Measurements from ENCODE around the gene INPP5D. TPM values are rescaled to one million over a fixed set of nuclear protein-coding genes. Genes with fewer than 3 reads are reported as not detected.

The INPP5D gene
- total and polyA plus RNA-seq, 2 of the 8 experiments (the other 6 are each of a cell fraction or from before 2014, with no cell fraction given) = 4.5 to 7.1 TPM

DNA sequence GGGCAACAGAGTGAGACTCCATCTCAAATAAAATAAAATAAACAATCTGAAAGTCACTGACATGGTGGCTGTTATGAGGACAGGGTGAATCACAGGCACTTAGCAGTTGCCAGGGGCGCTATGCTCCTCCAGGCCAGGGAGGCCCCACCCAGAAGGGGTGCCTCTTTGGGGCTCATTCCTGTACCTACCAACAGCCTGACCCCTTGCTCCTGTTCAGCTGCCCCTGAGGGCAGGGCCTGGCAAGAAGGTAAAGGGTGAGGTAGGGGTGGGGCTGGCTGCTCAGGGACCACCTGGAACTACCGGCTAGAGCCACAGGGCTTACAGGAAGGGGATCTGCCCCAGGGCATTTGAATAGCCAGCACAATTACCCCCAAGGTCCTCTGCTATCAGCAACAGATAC is 60.3 kb downstream of the INPP5D start:
- Histone ChIP-seq H3K23ac (ENCODE audit: insufficient read length) (no peak overlapping the region), H3K4me2 (ENCODE audit: insufficient read depth in 1 of 2, low read depth in 2 of 2, low read length in 2 of 2) (no peak overlapping the region), H3K27me3 (replicated peaks in 1 of 4; ENCODE audit: control insufficient read depth in 3 of 4, extremely low read depth in 1 of 4, insufficient read depth in 3 of 4, low read length in 3 of 4) (no peaks in the 10 kb centered on the region), H2BK20ac (ENCODE audit: low read length) (no peak overlapping the region), H4K8ac (ENCODE audit: extremely low read depth, insufficient read depth, low read length) (no peak overlapping the region), H2BK15ac (ENCODE audit: low read length) (no peak overlapping the region), H3K4ac (replicated peaks; ENCODE audit: insufficient read length, low read depth, low read length) (no peak overlapping the region), H4K20me1 (replicated peaks in 1 of 2; ENCODE audit: control insufficient read depth in 1 of 2, insufficient read depth in 2 of 2, low read length in 2 of 2) (no peaks in the 10 kb centered on the region), H3K4me3 (ENCODE audit: extremely low read depth in 1 of 4, insufficient read depth in 2 of 4, low read depth in 3 of 4, low read length in 4 of 4) (no peak overlapping the region), H3K18ac (ENCODE audit: extremely low read depth, low read length) (no peak overlapping the region), H3K27ac (ENCODE audit: low read depth, low read length) (no peak overlapping the region), H3K79me1 (ENCODE audit: low read depth, low read length) (no peaks in the 10 kb centered on the region), H3K23me2 (ENCODE audit: low read depth, low read length) (no peaks in the 10 kb centered on the region), H3K56ac (replicated peaks; ENCODE audit: insufficient read length, low read depth, low read length) (no peak overlapping the region), H3K4me1 (replicated peaks in 1 of 4; ENCODE audit: control insufficient read depth in 3 of 4, insufficient read depth in 4 of 4, low read length in 3 of 4) (peaks cover 0 to 11% (median 1%) of the 10 kb centered on the region in 4 experiments; a peak in 3 of 7 replicates), H2AFZ (ENCODE audit: low read length) (no peak overlapping the region), H3K36me3 (ENCODE audit: control insufficient read depth in 2 of 4, insufficient read depth in 4 of 4, low read length in 3 of 4) (no peaks in the 10 kb centered on the region), H3K79me2 (ENCODE audit: control insufficient read depth in 1 of 2, insufficient read depth in 2 of 2, low read length in 2 of 2) (no peaks in the 10 kb centered on the region), H3K9me3 (ENCODE audit: insufficient read depth in 2 of 2, low read depth in 1 of 2, low read length in 1 of 2) (no peaks in the 10 kb centered on the region), H4K91ac (replicated peaks; ENCODE audit: insufficient read length, low read length) (no peak overlapping the region), H3K14ac (ENCODE audit: insufficient read length) (no peak overlapping the region), H4K5ac (ENCODE audit: insufficient read length, low read depth, low read length) (no peak overlapping the region), H2AK5ac (ENCODE audit: low read depth, low read length) (no peak overlapping the region), H2BK5ac (ENCODE audit: low read depth, low read length) (no peak overlapping the region), H3K9ac (replicated peaks in 1 of 4; ENCODE audit: extremely low read depth in 1 of 4, low read depth in 3 of 4, low read length in 3 of 4) (no peak overlapping the region), H2BK120ac (replicated peaks; ENCODE audit: low read depth, low read length) (no peak overlapping the region), H2BK12ac (ENCODE audit: low read depth, low read length) (no peak overlapping the region)
- WGBS, 2 experiments (ENCODE audit: extremely low coverage in 1 of 2, insufficient coverage in 1 of 2, insufficient read length in 1 of 2, insufficient replicate concordance in 2 of 2, low coverage in 1 of 2, low lambda C conversion rate in 2 of 2, missing lambda C conversion rate in 1 of 2) = 92% methylated on average over 2 of the region's 2 CpGs; no CpG with 5 or more reads in 1 of the 2 experiments
- POLR2A ChIA-PET (ENCODE audit: partially characterized antibody) = no interaction called here
- DNase-seq (ENCODE audit: low read depth in 1 of 2, low spot score in 2 of 2) (no peak), FAIRE-seq (no peak)
- CTCF ChIA-PET (ENCODE audit: partially characterized antibody) = interaction anchor here (0.9 kb wide), 1 partner anchor 9 kb away, joined by 5 read pairs; no protein-coding TSS in a partner anchor
- TF ChIP-seq TCF12 (IDR thresholded peaks at IDR 0.05; ENCODE audit: low read depth, low read length) = no peak
- TF ChIP-seq CREB1 (IDR thresholded peaks at IDR 0.05) = no peak

Measured in H1 (cell line).